HEK293 (cell line): ENCODE results near the gene LGR5.

Source experiments
- TCF7L2 ChIP-seq: IDR thresholded peaks from 2 replicates; pipeline ENCODE4 v1.6.1; 2011; ENCODE audit warnings: low read depth, mild to moderate bottlenecking, inconsistent platforms, low read length, moderate library complexity, borderline replicate concordance
- ZBTB49 ChIP-seq: fragments of 450-650 bp; formaldehyde crosslinking; IDR thresholded peaks from 2 replicates; pipeline ENCODE4 v1.5.1; 2016; ENCODE audit warnings: missing biosample characterization, missing genetic modification characterization, low read depth

GRCh38 chr12:71448150-71448581 is 8.6 kb downstream of the LGR5 start:
- TF ChIP-seq TCF7L2: no peak
- no peak for TF ChIP-seq ZBTB49 (tag by site-specific recombination)
